ENCODE measurements around the gene P3H1. TPM values are rescaled to one million over a fixed set of nuclear protein-coding genes. Genes with fewer than 3 reads are reported as not detected.

P3H1 gene
- total RNA-seq, 1 donor from 2014 or later, result 98.8 TPM

DNA sequence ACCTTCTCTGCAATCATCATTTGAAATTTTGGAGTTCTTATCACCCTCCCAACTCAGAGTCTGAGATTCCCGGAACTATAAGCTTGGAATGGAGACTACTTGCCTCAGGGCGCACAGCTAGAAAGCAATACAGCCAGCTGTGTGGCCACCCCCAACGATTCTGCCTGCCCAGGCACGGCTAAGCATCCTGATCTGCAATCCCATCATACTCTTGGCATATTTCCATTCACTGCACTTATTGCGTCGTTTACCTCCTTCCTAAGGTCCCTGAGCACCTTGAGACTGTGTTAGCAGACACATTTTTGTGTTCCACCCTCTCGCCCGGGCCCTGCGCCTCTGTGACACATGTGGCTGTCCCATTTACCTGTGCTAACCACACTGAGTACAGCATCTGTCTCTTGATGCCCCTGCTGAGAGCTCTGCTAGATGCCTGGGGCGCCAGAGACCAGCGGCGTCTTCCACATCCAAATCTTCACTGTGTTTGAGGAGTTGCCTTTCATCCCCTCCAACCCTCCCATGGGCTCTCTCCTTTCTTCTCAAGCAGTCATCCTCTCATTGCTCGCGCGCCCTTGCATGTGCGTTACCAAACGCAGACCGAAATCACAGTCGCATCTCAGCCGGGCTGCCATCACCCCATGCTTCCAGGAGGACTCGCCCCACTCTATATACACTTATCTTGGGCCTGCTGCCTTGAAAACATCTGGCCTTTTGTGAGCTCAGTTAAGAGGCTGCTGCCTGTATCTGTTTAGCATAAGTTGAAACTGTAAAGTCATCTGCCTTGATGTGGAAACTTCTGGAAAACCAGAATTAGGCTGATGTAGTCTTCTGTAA is 23.3 kb downstream of the P3H1 start:
- no peak for DNase-seq (ENCODE audit: low read depth, low spot score)

DNA sequence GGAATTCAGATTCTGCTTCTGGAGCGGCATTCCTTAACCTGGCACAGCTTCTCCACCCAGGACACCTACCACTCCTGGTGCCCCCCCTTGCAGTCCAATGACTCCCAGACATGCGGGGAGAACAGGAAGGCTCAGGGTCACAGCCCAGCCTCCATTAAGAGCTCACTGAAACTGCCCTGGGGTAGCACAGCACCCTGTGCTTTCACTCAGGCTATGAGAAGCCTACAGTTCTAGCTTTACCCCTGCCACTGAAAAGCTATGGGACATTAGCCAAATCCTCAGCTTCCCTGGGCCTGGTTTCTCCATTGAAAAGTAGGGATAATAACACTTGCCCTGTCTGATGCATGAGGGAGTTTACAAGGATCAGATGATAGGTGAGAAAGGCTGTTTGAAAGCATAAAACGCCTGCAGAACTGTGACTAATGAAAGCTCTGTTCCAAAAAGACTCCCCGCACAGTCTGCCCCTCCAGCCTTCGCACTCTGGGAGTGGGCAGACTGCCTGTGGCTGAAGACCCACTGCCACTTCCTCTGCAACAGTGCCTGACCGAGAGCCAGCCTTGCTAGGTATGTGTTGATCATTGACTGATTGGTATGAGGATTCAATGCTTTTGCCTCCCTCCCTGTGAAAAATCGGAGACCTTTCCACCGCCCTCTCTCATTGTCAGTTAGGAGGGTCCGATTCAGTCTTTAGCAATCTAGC is 24.1 kb downstream of the P3H1 start:
- DNase-seq (ENCODE audit: low read depth, low spot score), result no peak

DNA sequence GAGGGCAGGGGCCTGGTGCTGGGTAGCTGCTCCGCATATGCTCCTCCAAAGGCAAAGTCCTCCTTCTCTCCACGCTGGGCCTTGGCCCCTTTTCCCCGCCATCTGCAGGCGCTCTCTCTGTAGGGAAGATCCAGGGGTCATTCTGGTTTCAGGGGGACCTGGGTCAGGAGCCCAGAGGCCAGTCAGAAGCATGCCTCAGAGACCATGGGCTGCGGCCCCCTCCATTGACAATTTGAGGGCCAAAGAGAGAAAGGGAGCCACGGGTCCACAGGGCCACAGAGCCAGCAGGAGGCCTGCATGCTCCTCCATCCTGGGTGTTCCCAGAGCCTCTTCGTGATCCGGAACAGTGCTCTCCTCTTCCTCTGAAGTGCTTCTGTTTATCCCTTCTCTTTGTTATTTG is 24.7 kb downstream of the P3H1 start:
- no peak for DNase-seq (ENCODE audit: low read depth, low spot score)

DNA sequence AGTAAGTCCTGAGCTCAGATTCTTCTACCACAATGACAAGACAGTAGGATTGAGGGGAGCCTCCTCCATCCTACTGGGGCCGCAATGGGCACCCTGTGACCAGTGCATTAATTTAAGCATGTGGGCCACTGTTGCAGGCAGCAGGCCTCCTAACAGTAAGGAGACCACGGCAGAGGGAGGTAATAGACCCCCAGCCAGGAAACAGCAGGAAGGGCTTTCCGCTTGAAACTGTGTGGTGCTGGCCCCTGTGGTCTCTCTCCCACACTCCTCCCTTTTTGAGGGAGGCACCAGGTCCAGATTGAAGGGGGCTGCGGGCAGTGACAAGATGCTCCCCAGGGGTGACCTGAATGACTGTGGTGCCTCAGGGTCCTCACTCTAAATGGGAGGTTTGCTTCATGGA is 25.1 kb downstream of the P3H1 start:
- no peak for DNase-seq (ENCODE audit: low read depth, low spot score)

DNA sequence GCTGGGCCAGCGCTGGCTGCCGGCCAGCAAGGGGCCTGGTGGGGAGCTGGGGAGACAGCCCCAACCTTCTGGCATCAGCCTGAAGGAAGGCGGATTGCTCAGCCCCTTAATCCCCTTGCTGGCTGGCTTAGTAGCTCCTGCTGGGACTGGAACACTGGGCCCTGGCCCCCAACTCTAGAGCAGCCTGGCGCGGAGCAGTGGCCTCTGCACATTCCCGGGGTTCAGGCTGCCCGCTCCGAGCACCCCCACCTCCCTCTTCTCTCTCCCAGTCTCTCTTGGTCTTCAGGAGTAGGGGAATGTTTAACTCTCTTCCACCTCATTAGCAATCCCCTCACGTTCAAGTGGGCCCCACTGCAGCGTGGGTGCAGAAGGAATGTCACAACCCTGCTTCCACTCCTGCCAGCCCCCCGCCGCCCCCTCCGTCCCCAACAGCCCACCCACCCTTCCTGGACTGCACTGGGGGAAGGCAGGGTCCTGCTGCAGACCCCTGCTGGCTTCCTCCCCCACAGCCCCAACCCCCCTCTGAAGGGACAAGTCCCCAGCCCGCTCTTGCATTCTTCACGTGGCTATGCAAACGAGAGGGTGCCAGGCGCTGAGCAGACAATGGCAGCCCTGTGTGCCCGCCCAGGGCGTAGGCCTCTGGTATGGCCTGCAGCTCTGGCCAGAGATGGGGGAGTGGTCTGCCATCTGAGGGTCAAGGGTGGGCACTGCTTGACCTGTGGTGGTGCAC is 25.8 kb downstream of the P3H1 start:
- no peak for DNase-seq (ENCODE audit: low read depth, low spot score)

DNA sequence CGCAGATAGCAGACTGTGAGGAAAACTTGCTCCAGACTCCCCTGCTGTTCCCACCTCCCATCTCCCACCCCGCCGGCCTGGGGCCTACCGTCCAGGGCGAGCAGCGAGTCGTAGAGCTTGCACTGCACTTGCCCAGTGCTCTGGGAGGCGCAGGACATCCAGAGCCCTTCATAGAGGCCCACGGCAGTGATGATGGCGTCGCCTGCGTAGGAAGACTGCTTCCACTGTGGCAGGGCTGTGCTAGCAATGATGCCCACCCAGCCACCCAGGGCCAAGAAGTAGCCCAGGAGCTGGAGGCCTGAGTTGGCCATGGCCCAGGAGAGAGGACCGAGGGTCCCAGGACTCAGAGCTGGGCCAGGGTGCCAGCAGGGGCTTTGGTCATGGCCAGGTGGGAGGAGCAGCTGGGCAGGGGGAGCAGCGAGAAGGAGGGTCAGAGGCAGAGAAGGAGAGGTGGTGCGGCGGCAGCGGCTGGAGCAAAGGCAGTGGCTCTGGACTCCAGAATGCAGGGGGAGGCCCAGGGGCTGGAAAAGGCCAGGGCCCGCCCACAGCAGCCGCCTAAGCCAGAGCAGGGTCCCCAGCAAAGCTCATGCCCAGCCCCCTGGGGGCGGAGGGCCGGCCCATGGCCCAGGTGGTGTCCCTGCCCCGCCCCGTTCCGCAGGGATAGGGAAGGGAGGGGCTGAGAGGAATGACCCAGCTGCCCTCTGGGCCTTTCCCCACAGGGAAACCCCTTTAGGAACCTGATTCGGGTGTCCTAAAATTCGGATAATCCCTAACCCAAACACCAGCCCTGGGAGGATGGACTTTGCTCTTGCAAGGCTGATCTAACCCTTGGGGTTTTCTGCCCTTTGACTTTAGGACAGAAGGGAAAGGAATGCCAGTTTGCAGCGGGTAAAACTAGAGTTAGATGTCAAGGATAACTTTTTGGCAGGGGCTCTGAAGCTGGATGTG is 26.8 kb downstream of the P3H1 start, which contains the start of gene CLDN19:
Gene CLDN19 (minus strand): TSS at position 484 of the 948 bp plus-strand sequence. CDS start 173 bp downstream, at position 311.
- no peak for DNase-seq (ENCODE audit: low read depth, low spot score)

DNA sequence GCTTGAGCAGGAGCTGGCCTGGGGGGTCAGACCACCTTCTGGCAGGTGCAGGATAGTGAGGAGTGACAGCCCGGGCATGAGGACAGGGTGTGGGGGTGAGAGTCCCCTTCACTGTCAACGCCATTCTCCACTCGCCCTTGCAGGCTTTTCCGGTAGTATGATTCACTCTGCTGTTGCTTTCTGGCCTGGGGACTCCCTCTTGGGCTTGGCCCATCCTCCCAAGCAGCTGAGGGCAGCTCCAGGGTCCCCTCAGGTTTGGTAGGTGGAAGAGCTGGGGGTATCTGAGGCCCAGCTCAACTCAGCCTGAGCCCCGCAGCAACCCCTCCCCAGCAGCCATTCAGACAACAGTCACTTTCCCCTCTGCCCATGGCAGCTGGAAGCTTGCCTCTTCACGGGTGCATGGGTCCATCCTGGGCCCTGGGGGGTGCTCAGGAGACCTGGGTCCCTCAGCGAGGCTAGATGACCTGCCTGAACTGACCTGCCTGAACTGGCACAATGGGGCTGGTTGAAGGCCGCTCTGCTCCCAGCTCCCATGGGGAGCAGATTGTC is 28.1 kb downstream of the P3H1 start:
- DNase-seq (ENCODE audit: low read depth, low spot score), result no peak

DNA sequence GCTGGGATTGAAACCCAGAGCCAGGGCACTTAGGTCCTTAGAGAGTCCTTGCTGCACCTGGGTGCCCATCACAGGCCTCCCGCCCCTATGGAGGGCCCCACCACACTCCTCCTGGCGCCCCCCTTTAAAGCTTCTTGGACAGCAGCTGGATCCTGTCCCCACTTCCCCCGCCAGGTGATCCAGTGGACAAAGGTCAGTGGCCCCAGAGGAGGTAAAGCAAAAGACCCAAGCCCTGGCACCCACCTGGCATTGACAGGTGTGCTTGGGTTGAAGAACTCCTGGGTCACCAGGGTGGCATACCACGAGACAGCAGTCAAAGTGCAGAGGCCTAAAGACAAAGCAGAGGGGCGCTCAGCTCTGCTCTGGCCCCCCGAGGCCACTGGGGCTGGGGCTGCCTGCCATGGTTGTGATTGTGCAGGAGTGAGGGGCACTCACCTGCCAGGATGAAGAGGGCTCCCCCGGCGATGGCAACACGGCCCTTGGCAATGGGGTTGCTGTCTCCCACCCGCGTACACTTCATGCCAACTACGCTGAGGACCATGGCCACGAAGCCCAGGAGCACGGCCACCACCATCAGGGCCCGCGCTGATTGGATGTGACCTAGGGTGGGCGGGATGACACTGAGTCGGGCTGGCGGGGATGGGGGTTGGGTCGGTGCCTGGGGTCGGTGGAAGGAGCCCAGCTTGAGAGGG is 28.7 kb downstream of the P3H1 start:
- DNase-seq (ENCODE audit: low read depth, low spot score), result no peak

DNA sequence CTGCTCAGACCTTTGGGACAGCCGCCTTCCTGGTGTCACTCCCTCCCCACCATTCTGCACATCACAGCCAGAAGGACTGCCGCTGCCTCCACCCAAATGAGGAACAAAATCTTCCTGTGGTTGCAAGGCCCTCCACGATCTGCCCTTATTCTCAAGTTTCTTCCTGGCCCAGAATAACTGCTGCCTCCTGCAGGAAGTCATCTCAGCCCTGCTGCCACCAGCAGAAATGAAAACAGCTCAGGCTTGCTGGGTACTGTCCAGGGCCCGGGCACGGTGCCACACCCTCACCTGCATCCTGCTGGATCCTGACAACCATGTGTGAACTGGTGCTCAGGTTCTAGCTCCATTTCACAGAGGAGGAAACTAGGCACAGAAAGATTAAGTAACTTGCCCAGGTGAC is 29.6 kb downstream of the P3H1 start:
- no peak for DNase-seq (ENCODE audit: low read depth, low spot score)

DNA sequence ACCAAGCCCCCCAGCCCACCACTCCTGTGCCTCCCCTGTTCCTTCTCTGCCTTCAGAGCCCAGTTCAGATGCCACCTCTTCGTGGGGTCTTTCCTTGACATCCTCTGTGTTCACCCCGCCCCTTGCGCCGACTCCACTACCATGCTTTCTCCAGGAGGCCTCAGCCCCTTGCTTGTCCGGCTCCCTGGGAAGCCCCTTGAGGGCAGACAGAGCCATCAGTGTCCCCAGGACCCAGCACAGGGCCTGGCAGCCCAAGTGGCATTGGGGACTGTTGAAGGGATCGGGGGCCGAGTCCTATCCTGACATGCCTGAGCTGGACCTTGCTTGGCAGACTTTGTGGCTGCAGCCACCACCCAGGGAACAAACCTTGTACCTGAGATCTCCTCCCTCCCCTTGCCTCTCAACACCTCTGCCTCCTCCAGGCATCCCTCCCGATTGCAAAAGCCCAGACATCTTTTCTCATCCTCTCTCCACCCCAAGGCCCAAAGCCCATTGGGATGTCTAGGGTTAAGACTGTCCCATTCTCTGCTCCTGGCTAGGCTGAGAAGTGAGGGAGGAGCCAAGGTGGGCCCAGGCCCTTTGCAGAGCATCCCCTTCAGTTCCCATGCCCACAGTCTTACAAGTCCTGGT is 30.1 kb downstream of the P3H1 start:
- DNase-seq (ENCODE audit: low read depth, low spot score), result no peak

DNA sequence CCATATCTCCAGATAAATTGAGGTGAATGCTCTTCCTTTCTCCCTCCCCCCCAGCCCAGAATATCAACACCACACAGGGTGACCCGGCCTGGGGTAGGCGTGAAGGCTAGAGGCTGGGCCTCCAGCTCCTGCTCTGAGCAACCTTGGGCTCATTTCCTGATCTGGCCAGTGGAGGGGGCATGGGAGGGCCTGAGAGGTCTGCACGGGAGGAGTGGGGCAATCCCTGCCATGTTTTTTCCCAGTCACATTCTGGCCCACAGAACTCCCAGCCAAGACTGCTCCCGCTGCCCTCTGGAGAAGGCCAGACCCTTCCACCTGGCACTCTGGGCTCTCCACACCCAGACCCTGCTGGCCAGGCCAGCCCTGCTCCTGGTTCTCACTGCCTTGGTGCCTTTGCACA is 30.7 kb downstream of the P3H1 start:
- no peak for DNase-seq (ENCODE audit: low read depth, low spot score)

DNA sequence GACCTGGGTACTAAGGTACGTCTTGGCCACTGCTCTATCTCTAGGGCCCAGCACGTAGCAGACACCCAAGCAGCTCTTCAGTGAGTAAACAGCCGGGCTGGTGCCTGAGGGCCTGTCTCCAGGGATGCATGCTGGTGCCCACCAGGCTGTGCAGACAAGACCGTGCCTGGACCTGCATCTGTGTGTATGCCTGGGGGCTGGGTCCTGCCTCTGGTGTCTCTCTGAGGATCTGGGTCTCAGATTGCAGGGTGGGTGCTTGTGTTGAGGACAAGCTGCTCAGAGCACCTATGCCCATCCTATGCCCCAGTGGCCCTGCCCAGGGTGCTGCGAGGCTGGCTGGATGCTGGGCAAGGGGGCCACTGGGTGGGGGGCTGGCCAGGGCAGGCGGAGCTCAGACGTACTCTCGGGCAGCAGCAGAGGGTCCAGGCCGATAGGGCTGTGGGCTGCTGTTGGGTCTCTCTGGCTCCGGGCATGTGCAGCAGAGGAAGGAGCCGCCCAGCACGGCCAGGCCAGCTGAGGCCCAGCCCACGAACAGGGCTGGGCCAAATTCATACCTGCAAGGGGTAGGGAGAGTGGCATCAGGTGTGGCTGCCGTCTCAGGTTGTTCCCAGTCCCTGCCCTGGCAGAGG is 31.2 kb downstream of the P3H1 start:
- no peak for DNase-seq (ENCODE audit: low read depth, low spot score)

DNA sequence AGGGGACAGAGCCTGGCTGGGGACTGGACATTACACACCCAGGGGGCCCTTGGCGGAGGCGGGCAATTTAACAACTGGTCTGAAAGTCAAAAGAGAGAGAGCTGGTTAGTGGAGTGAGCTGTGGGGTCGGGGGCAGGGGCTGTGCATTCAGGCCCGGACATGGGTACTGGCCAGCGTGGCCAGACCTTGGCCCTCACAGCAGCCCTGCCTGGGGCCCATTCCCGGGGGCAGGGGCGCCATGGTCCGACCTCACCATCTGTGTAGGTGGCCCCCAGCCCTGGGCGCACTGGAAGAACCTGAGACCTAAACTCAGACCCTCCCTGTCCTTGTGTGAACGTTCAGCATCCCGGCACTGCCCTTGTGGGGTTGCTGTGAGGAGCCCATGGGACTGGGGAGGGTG is 31.8 kb downstream of the P3H1 start:
- DNase-seq (ENCODE audit: low read depth, low spot score), result no peak

DNA sequence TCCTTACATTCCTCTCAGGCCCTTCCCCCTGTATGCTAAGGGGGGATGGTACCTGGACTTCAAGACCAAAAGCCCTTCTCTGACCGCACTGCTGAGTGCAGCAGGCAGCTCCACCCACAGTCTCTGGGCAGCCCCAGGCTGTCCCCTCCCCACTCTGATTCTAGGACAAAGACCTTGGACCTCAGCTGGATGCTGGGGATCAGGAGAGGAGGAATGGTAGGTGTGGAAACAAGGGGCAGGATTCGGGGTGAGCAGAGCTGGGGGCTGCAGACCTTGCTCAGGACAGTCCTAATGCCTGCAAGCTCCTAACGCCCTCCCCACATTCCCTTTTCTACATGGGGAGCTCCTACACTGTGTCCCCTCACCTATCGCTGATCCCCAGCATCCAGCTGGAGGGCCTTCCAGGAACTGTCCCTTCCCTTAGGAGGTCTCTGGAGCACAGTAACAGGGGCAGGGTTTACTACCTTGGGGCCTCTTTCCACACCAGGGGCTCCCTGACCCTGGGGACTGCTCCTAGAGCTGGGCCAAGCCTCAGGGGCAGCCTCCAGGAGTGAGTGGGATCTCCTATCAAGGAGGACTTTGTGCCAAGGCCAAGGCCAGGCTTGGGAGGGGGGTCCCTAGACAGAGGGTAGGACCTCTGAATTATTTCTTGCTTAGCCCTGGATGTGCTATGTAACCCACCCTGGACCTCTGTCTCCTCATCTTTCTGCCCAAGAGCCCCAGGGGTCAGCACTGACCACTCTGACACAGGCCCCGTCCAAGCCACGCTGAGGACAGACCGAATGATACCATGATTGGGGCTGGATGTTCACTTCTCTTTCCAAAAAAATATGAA is 32.4 kb downstream of the P3H1 start:
- DNase-seq (ENCODE audit: low read depth, low spot score), result no peak

DNA sequence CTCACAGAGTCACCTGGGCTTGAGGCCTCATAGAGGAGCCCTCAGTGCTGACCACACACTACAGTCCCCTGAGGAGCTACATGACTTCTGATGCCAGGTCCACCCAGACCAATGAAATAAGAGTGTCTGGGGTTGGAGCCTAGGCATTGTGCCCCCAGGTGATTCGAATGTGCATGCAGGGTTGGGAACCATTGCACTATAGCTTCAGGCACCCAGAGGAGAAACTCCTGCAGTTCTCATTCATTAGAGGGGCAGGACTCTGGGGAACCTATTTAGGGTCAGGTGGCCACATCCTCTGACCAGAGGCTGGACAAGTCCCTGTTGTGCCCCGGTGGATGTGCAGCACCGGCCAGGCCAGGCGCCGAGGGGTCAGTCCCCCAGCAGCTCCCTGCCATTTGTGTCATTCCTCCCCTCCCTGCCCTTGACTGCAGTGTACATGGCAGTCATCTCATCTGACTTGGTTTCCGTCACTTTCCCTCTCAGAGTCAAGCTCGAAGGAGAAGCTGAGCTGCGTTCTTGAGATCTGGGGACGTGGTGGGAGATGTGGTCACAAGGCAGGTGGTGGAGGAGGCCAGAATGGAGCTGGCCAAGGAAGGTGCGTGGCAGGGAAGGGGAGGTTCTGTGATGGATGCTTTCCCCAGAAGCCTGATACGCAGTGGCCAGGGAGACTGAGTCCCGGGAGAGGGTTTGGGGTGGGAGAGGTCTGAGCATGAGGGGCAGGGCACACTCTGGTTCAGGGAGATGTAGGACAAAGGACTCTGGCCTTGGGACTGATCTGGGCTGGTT is 33.2 kb downstream of the P3H1 start:
- no peak for DNase-seq (ENCODE audit: low read depth, low spot score)

DNA sequence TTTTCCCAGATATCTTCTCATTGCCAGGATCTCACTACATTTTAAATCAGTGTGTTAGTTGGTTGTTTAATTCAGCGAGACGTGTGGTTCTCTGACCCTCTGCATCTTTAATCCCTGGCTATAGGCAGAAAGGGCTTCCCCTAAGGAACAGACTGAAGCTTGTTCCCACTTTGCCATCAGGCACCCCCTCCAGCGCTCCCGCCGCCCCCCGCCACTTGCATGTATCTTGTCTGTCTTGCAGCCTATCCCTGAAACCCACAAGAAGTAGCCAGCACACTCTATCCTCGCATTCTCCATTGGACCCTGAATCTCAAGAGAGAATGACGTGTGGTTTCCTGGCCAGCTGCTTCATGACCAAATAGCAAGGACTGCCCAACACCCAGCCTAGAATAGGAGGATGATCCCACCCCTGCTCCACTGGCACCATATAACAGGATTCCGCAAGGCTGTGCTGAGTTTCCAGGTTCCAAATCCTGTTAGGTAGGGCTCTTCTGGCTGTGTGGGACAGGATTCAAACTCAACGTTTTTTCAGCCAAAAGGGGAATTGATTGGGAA is 34.6 kb downstream of the P3H1 start:
- no peak for DNase-seq (ENCODE audit: low read depth, low spot score)

DNA sequence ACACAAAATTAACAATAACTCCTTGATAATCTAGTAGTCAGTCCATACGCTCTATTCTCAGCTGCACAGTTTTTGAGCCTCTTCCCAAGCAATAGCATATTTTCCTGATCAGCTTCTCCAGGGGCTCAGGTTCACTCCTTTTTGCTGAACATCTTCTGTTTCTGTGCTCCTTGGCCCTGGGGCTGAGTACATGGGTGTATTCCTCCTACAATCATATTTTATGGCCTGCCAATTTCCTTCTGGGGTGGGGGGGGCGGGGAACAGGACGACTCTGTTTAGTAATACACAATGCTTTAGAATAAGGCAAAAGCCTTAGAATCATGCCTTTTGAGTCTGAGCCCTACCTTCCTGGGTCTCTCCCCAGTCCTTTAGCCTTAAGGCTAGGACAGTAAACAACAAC is 35.2 kb downstream of the P3H1 start:
- DNase-seq (ENCODE audit: low read depth, low spot score), result no peak
